ENCODE measurements around the gene ABCA4.
"Not testable (repeated sequence)": the region's sequence is repeated elsewhere in the genome, so short reads cannot be mapped to it uniquely, and the experiment has no call there.

The ABCA4 gene

GRCh38 chr1:94120991-94121390, at the start of gene ABCA4:
TSS of gene ABCA4 (minus strand) at chr1:94121148. CDS start at chr1:94121045, 103 bp downstream.
- no peak for DNase-seq

GRCh38 chr1:94169126-94169525, 48.2 kb upstream of the ABCA4 start:
- no peak for DNase-seq

- DNase-seq, result no peak
Observed at GRCh38 chr1:94165843-94166242, 44.9 kb upstream of the ABCA4 start.

- not testable (repeated sequence) for DNase-seq
Observed at GRCh38 chr1:94164885-94165284, 43.9 kb upstream of the ABCA4 start.

- DNase-seq, result not testable (repeated sequence)
Observed at GRCh38 chr1:94164121-94164520, 43.2 kb upstream of the ABCA4 start.

GRCh38 chr1:94163249-94163648, 42.3 kb upstream of the ABCA4 start:
- DNase-seq, result not testable (repeated sequence)

GRCh38 chr1:94160811-94161210, 39.9 kb upstream of the ABCA4 start:
- no peak for DNase-seq

- no peak for DNase-seq
Observed at GRCh38 chr1:94156096-94156625, 35.2 kb upstream of the ABCA4 start.

- no peak for DNase-seq
Observed at GRCh38 chr1:94154989-94155388, 34.0 kb upstream of the ABCA4 start.

GRCh38 chr1:94153133-94153532, 32.2 kb upstream of the ABCA4 start:
- DNase-seq, result no peak

GRCh38 chr1:94149166-94149565, 28.2 kb upstream of the ABCA4 start:
- not testable (repeated sequence) for DNase-seq

- no peak for DNase-seq
Observed at GRCh38 chr1:94146273-94146672, 25.3 kb upstream of the ABCA4 start.

- DNase-seq, result no peak
Observed at GRCh38 chr1:94144836-94145235, 23.9 kb upstream of the ABCA4 start.

GRCh38 chr1:94143809-94144176, 22.8 kb upstream of the ABCA4 start:
- DNase-seq, result peak; percentile 33

GRCh38 chr1:94143173-94143808, 22.3 kb upstream of the ABCA4 start:
- no peak for DNase-seq

- DNase-seq, result no peak
Observed at GRCh38 chr1:94142583-94142982, 21.6 kb upstream of the ABCA4 start.

- DNase-seq, result no peak
Observed at GRCh38 chr1:94142022-94142421, 21.1 kb upstream of the ABCA4 start.

GRCh38 chr1:94132111-94132510, 11.2 kb upstream of the ABCA4 start:
- no peak for DNase-seq

GRCh38 chr1:94130851-94131595, 10.1 kb upstream of the ABCA4 start:
- DNase-seq, result no peak

GRCh38 chr1:94126651-94127050, 5.7 kb upstream of the ABCA4 start:
- DNase-seq, result no peak

- DNase-seq, result no peak
Observed at GRCh38 chr1:94125551-94126514, 4.9 kb upstream of the ABCA4 start.

GRCh38 chr1:94124538-94124937, 3.6 kb upstream of the ABCA4 start:
- no peak for DNase-seq

Measured in SHP77 treated with DMSO at 0.1 percent for 48 hours (cell line).